Superior temporal gyrus (tissue), 1 donor: ENCODE results near the gene GLIPR1L2.
A peak's percentile ranks its signal among the peaks of the same experiment; 100 is the strongest.
"Not testable (repeated sequence)": the region's sequence is repeated elsewhere in the genome, so short reads cannot be mapped to it uniquely, and the experiment has no call there.

ENCODE experiments used
- DNase-seq: peaks from one replicate; pipeline ENCODE4 v3.0.0-alpha.2; 2016; ENCODE audit errors: extremely low spot score

The GLIPR1L2 gene

DNA sequence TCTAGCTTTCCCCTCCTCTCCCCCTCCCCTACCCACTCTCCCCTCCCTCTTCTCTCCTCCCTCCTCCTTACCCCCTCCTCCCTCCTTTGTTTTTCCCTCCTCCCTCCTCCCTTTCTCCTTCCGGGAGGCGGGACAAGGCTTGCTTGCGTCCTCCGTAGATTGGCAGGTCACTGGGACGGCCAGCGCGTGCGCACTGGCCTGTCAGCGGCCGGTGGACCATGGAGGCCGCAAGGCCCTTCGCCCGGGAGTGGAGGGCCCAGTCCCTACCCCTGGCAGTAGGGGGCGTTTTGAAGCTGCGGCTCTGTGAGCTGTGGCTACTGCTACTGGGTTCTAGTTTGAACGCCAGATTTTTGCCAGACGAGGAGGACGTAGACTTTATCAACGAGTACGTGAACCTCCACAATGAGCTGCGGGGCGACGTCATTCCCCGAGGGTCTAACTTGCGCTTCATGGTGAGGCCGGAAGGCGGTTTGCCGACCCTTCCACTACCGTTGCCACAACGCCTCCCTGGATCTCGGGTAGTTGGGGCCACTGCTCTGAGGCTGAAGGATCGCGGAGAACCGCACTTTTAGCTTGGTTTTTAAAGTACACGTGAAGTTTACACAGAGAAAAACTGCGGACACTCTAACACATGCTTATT, at the start of gene GLIPR1L2:
Gene GLIPR1L2 (plus strand): TSS at position 191 of the 640 bp plus-strand sequence. CDS start 28 bp downstream, at position 219.
- DNase-seq: peak; percentile 98

GRCh38 chr12:75341873-75342272, 49.0 kb upstream of the GLIPR1L2 start:
- no peak for DNase-seq

DNA sequence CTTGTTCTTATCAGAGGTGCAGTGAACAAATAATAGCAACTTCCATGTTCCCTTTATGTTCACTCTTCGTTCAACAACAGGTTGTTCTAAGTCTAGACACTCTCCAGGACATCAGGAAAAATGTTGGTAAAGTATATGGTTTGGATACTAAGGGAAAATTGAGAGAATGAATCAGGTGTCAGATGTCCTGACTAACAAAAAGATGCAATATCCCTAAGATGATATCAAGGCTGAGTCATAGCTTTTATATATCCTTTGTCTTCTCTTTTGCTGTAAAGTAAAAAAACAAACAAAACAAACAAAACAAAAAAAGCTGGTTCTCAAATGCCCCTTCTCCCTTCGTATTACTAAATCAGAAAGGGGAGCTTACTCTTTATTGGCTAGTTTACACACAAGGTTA, 45.4 kb upstream of the GLIPR1L2 start:
- DNase-seq: no peak

- DNase-seq: not testable (repeated sequence)
These were observed 44.7 kb upstream of the GLIPR1L2 start for GRCh38 chr12:75346215-75346614.

DNA sequence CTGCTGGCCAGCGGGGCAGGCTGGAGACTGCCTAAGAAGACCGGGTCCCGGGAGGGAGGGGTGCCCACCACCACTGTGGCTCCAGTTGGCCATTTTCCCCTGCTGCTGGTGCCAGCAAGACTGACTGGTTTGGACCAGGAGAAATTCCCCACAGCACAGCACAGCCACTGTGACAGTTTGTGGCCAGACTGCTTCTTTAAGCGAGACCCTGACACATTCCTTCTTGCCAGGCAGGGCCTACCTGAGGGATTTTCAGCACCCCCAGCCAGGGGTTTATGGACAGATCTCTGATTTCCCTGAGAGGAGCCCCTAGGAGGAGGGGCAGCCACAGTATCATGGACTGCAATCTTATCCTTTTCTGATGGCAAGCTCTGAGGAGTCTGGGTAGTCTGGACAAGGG, 40.9 kb upstream of the GLIPR1L2 start:
- DNase-seq: no peak

- DNase-seq: no peak
These were observed 40.5 kb upstream of the GLIPR1L2 start for GRCh38 chr12:75350413-75350812.

GRCh38 chr12:75354011-75354410, 36.9 kb upstream of the GLIPR1L2 start:
- no peak for DNase-seq

DNA sequence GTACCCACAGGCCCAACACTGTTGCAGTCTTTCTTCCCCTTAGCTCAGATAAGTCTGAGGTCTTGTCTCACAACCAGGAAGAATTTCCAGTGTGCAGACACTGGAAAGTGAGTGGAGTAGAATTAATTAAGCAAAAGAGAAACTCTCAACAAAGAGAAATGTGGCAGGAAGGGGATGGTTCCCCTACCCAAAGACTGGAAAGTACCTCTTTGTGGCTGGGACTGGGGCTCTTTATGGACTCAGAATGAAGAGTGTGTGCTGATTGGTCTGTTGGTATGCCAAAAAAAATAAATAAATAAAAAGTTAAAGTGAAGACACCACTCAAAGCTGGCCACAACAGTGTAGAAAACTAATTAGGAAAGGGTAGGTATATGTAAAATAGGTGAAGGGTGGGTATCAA, 30.0 kb upstream of the GLIPR1L2 start:
- DNase-seq: no peak

DNA sequence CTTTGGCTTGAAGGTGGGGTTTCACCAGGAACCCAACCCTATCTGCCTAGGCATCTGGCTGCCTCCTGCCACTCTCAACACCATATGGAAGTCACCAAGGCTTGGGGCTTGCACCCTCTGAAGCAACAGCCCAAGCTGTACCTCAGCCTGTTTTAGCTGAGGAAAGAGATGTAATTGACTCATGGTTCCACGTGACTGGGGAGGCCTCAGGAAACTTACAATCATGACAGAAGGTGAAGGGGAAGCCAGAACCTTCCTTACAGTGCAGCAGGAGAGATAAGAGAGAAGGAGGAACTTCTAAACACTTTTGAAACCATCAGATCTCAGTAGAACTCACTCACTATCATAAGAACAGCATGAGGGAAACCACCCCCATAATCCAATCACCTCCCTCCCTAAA, 29.5 kb upstream of the GLIPR1L2 start:
- no peak for DNase-seq

GRCh38 chr12:75364919-75365318, 26.0 kb upstream of the GLIPR1L2 start:
- DNase-seq: no peak

DNA sequence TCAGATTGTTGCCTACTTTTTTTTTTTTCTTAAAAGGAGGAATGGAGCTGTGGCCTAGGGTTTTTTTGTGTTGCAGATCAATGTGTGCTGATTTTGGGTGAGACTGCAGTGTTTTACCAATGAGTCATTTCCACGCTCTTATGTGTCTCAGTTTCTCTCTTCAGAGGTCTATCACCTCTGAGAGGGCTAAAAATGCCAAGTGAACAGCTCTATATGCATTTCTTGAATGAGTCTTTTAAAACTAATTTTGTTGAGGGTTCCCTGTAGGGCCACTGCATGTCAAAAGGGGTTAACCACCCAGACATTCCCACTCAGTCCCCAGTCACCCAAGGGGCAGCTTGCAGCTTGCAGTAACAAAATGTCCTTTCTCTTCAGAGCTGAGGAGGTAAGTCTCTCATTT, 24.3 kb upstream of the GLIPR1L2 start:
- DNase-seq: no peak

GRCh38 chr12:75374971-75375370, 15.9 kb upstream of the GLIPR1L2 start:
- DNase-seq: no peak

GRCh38 chr12:75378354-75378753, 12.5 kb upstream of the GLIPR1L2 start:
- DNase-seq: peak; percentile 46

GRCh38 chr12:75389061-75389460, 1.8 kb upstream of the GLIPR1L2 start:
- DNase-seq: no peak

DNA sequence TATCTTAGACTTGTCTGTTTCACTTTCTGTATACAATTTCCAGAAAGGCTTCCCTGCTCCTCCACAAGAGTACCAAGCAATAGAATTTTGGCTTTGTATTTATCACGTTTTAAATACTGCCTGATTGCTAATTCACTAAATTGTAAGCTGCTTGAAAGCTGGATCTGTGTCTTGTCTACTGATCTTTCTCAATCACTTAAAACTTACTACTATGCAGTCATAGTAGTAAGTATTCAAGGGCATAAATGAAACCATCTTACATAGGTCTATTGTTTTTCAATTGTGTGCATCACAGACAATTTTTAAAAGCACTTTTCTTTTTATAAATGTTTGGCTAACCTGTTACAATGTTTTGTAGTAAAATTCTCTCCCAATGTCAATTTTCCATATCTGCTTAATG, 1.2 kb upstream of the GLIPR1L2 start:
- peak; percentile 69 for DNase-seq

- peak; percentile 67 for DNase-seq
These were observed 562 bp upstream of the GLIPR1L2 start for GRCh38 chr12:75390156-75390898.

DNA sequence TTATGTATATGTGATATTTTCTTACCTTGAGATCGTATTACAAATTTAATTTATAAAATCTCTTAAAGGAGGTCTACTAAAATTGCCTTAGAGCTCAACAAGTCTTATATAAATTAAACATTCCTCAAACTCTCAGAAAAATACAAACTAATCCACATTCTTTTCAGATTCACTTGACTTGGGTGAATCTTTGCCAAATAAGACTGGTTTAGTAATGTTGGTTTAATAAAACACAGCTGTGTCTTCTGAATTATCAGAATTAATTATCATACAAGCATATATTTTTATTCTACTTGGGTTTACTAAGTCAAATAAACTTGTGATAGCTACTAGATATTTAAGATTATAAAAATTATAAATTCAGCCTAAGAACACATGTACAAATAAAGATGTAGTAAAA, 13.3 kb downstream of the GLIPR1L2 start:
- DNase-seq: no peak

DNA sequence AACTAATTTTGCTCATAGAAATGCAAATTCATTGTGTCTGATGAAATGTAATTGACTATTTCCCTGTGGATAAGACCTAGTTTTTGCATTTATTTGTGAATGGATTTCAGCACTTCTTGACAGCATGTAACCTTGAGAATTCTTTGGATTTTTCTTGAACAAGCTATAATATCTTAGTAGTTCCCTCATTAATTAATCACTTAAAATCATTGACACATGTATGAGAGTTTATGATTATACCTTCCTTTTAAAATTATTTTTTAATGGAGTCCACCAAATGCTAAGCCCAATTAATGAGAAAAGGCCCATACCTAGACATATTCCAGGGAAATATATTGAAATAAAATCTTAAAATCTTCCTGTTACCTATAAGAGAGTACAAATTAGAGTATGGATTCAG, 16.8 kb downstream of the GLIPR1L2 start:
- no peak for DNase-seq

GRCh38 chr12:75409830-75410229, 18.9 kb downstream of the GLIPR1L2 start:
- DNase-seq: no peak

GRCh38 chr12:75414671-75415070, 23.8 kb downstream of the GLIPR1L2 start:
- DNase-seq: no peak

- no peak for DNase-seq
These were observed 29.0 kb downstream of the GLIPR1L2 start for GRCh38 chr12:75419841-75420240.

DNA sequence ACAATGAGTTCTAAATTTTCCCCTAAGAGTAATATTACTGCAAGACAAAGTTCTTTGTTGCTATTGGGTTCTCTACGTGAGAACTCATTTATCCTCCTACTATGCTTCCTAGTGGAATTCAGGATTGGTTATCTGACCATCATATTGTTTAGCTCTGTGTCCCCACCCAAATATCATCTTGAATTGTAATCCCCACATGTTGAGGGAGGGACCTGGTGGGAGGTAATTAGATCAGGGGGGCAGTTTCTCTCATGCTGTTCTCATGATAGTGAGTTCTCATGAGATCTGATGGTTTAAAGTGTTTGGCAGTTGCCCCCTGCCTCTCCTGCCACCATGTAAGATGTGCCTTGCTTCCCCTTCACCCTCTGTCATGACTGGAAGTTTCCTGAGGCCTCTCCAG, 36.6 kb downstream of the GLIPR1L2 start:
- no peak for DNase-seq

- no peak for DNase-seq
These were observed 37.9 kb downstream of the GLIPR1L2 start for GRCh38 chr12:75428767-75429166.
